ENCODE data around the gene DAGLA.

GRCh38 chr11:61700212-61700611, 20.0 kb downstream of the DAGLA start:
- TF ChIP-seq EZH2phosphoT487 (IDR thresholded peaks at IDR 0.05) (no peak), CTCF (IDR thresholded peaks at IDR 0.05) (no peak), EZH2 (IDR thresholded peaks at IDR 0.05) (no peak)

All from neural progenitor cell (in vitro differentiated cells).